GM18505 (cell line): ENCODE data around the gene OAT.
"Not testable (repeated sequence)": the region's sequence is repeated elsewhere in the genome, so short reads cannot be mapped to it uniquely, and the experiment has no call there.

ENCODE experiments used
- ATAC-seq: cut with Tn5 transposase; IDR thresholded peaks from one replicate; pipeline ENCODE4 v1.9.1; 2021; ENCODE audit not compliant: unreplicated experiment
- POLR2A ChIP-seq: IDR thresholded peaks from 4 replicates; pipeline ENCODE4 v1.6.1; 2011; ENCODE audit warnings: borderline replicate concordance; ENCODE audit not compliant: insufficient read depth, insufficient read length; ENCODE audit errors: extremely low read depth

OAT gene

DNA sequence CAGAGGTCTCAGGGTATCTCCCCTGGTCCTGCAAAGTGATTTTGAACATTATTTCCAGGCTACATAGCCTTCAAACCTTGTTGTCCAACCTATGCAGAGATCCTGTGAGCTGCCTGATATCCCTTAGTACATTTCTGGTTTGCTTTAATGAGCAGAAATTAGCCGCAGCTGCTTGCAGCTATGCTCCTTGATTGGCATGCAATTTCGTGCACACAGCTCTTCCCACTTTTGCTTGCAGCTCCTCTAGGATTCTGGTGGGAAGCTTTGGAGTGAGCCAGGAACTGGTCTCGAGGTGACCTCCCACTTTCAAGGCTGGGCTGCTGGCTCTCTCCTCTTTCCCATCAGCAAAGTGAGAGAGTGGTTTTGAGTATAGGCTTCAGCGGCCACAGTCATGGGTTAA is 45.8 kb downstream of the OAT start:
- TF ChIP-seq POLR2A, result no peak
- ATAC-seq, result no peak

DNA sequence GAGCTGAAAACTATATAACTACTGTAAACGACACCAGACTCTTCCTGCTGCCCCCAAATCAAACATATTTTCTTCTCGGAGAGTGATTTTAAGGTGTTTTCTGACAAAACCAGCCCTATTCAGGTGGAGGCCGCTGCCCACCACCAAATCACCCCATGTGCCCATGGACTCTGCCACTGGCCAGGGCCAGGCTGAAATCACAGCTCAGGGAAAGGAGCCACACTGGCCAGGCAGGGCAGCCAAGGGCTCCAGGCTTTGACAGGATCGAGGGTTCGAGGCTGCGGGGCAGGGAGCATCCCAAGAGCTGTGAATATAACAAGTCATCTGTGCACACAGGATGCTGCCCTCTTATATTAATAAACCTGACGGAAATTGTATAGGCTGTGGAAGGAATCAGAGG is 48.3 kb downstream of the OAT start:
- TF ChIP-seq POLR2A, result no peak
- no peak for ATAC-seq

DNA sequence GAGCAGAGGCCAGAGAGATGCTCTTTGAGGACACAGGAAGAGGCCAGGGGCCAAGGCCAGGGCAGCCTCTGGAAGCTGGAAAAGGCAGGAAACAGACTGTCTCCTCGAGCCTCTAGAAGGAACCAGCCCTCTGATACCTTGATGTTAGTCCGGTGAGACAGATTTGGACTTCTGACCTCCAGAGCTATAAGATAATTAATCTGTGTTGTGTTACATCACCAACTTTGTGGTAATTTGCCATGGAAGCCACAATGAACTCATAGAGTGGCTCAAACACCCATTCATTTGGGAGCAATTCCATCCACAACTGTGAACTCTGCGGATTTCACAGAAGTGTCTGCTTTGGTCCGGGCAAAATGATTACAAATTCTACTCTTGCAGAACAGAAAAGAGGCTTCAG is 48.7 kb downstream of the OAT start:
- no peak for ATAC-seq
- no peak for TF ChIP-seq POLR2A

DNA sequence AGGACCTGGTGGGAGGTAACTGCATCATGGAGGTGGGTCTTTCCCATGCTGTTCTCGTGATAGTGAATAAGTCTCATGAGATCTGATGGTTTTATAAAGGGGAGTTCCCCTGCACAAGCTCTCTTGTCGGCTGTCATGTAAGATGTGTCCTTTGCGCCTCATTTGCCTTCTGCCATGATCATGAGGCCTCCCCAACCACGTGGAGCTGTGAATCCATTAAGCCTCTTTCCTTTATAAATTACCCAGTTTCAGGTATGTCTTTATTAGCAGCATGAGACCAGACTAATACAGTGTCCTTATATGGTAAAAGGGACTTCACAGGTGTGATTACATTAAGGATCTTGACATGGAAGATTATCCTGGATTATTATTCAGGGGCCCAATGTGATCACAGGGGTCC is 49.2 kb downstream of the OAT start:
- not testable (repeated sequence) for ATAC-seq

- TF ChIP-seq POLR2A, result no peak
- ATAC-seq, result no peak
These were observed 49.7 kb downstream of the OAT start for GRCh38 chr10:124369066-124369465.

- TF ChIP-seq POLR2A, result no peak
- ATAC-seq, result no peak
These were observed 50.8 kb downstream of the OAT start for GRCh38 chr10:124367936-124368335.

DNA sequence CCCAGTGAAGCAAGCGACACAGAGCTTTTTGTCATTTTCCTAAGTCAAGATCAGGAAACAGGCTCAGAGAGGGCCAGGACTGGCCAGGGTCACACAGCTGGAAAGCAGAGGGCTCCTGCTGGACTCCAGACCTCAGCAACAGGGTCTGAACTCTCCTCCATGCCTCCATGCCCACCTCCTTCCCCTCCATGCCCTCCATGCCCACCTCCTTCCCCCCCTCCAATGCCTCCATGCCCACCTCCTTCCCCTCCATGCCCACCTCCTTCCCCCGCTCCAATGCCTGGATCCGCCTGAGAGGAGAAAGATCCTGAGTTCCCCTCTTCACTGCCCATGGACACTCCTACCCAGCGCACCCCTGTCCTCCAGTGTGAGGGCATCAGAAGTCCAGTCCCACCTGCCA is 51.3 kb downstream of the OAT start:
- no peak for ATAC-seq
- TF ChIP-seq POLR2A, result no peak

DNA sequence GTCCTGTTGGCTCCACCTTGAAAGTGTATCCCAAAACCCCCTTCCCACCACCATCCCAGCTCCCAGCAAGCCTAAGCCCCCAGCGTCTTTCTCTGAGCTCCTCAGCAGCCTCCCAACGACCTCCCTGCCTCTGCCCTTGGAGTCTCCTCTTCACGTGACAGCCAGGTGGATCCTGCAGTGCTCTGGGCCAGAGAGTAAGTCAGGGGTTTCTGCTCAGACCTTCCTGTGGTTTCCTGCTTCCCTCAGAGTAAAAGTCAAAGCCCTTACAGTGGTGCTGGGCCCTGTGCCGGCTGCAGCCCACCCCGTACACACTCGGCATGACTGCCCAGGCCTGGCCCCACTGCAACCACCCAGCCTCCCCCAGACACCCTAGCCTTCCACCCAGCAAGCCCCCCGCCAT is 51.9 kb downstream of the OAT start:
- TF ChIP-seq POLR2A, result no peak
- no peak for ATAC-seq

DNA sequence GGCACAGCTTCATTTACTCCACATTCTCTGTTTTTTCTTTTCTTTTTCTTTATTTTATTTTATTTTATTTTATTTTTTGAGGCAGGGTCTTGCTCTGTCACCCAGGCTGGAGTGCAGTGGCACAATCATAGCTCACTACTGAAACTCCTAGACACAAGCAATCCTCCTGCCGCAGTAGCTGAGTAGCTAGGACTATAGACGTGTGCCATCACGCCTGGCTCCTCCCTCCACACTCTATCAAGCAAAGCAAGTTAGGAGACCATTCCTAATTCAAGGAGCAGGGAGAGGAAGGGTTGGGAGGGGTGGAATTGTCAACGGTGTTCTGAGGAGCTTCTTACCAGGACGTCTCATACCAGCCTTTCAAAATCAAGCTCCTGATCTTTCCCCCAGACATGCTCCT is 52.4 kb downstream of the OAT start:
- ATAC-seq, result no peak
- TF ChIP-seq POLR2A, result no peak

DNA sequence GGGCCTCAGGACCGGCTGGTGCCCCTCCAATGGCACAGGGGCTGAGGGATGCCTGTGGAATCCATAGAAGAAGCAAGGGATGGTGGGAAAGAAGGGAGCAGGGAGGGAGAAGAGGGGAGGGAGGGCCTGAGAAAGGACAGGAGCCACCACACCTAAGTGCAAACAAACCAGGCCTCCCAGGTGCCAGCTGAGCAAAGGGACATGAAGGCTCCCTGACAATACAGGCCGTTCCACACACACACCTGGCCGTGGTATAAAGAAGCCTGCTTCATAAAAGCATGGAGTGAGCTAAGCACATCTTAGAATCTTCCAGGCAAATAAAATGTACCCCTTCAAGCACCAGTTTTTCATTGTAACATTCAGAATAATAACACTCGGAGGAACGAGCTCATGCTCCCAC is 54.0 kb downstream of the OAT start:
- TF ChIP-seq POLR2A, result no peak

GRCh38 chr10:124362568-124362967 is 56.2 kb downstream of the OAT start:
- no peak for ATAC-seq
- TF ChIP-seq POLR2A, result no peak

More for the DNA sequence above, 54.0 kb downstream of the OAT start:
- no peak for ATAC-seq

DNA sequence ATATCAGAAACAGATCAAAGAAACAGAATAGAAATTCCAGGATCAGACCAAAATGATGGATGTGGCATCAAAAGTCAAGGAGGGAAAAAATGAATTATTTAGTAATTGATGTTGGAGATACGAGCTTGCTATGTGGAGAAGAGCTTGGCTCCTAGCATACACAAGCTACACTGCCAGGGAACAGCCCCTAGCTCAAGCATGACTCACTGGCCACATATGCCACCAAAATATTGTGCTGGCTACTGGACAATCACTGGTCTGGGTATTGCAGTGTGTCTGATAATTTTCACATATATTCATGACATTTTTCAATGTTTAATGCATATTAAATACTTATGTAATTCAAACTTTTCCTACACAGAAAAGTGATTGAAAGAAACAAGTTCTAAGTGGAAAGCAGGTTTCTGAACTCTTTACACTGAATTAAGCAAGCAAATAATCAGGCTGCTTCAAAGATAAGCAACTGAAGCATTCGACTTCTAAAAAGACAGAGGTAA is 59.3 kb downstream of the OAT start:
- ATAC-seq, result no peak
- no peak for TF ChIP-seq POLR2A

- no peak for TF ChIP-seq POLR2A
- ATAC-seq, result no peak
These were observed 61.2 kb downstream of the OAT start for GRCh38 chr10:124357561-124357885.

- TF ChIP-seq POLR2A, result no peak
- ATAC-seq, result no peak
These were observed 61.8 kb downstream of the OAT start for GRCh38 chr10:124356701-124357560.
